Measurements from ENCODE around the gene TAC3.
"Not testable (repeated sequence)": the region's sequence is repeated elsewhere in the genome, so short reads cannot be mapped to it uniquely, and the experiment has no call there.

TAC3 gene

DNA sequence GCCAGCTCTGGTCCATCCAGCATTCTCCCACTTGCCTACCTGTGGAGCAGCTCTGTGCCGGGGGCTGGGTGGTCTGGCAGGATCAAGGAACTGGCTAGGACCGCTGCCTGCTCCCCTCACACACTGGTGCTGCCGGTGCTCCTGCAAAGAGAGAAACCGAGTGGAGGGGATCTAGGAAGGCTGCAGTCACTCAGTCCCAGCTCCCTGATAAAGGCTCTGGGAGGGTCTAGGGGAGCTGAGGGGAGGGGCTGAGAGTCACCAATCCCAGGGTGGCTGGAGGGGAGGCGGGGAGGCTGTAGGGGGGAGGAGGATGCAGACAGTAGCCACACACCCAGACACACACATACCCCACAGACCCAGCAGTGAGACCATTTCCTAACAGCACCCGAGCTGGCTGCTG lies at the start of gene TAC3:
Gene TAC3 (minus strand): TSS at position 182 of the 400 bp plus-strand sequence. CDS start 732 bp downstream, outside the sequence.
- DNase-seq (ENCODE audit: low read depth) = no peak

DNA sequence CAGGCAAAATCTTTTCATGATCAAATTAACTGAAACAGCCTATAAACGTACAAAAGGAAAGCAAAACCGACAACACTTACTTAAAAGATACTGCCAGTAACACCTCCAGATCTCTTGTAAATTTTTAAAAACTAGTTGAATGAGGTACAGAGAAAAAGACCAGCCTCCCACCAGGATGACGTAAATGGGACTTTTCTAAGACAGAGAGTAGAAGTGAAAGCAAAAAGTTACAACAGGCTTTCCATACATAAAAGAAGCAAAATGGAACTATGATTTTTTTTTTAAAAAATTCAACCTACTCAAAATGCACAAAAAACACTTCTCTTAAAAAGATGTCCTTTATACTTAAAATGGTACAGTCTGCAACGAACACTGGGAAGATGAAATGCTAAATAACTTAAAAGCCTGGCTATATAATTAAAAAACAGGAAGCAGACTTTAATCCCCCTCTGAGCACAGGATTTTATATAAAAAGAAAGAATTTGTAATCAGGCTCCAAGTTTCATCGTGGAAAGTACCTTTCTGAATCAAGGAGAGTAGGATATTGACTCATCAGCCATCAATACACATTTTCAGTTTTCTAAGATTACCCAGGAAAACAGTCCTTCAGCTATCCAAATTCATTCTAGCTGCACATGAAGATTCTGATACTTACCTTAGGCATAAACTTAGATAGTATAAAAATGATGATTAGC lies 47.8 kb upstream of the TAC3 start:
- DNase-seq (ENCODE audit: low read depth) = no peak

DNA sequence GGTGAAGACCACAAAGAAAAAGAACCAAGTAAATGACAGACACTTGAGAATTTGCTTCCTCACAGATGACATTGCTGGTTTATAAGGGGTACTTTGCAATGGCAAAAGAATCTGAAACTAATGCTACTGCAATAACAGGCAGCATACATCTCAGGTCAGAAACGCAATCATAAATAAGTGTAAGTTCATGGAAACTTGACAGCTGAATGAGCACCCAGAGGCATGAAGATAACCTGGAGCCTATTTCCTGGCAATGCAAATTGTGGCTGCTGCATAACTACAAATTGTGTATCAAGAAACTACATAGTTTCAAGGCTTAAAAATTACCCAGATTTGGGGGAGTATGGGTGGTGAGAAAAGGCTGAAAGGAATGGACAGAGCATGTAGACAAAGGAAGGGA lies 42.1 kb upstream of the TAC3 start:
- no peak for DNase-seq (ENCODE audit: low read depth)

DNA sequence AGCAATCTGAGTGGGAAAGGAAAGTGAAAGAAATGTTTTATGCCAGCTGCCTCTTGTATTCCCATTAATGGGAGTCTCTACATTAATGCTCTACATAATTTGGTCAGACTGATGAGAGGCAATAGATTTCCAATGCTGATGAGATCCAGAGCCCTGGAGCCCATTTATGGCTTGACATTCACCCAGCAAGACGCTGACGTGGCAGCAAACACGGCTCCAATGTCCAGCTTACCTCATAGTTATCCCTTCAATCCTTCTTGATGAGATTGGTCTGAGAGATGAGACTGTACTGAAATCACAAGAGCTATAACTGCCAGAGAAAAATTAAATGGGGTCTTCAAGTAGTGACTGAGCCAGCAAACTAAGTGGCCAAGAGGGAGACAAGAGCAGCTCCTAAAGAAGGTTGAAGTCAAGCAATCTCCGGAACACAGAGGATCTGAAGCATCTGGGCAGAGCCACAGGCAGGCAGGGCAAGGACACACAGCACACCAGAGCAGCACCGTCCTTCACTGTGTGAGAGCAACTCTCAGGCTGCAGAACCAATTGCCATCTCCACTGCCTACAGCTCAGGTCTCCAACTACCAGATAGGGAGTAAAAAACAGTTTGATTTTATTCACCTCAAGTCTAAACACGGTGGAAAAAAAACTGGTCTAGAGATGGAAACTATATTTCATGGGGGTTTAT lies 40.9 kb upstream of the TAC3 start:
- no peak for DNase-seq (ENCODE audit: low read depth)

DNA sequence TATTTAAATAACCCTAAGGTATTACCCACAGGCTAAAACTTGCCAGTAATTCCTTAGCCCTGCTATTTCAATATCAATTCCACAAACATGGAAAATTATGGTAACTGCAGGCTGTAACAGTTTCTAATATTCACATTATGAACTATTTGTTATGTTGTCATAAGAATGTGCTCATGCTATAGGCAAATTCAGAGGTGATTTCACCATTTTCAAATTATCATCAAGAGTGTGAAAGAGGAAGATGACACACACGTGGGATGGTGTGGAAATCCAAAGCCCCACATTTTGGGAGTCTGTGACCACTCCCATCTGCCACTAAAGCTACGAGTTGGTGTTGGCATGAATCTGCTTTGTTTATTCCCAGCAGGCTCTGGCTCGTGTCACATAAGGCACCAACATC lies 39.5 kb upstream of the TAC3 start:
- no peak for DNase-seq (ENCODE audit: low read depth)

DNA sequence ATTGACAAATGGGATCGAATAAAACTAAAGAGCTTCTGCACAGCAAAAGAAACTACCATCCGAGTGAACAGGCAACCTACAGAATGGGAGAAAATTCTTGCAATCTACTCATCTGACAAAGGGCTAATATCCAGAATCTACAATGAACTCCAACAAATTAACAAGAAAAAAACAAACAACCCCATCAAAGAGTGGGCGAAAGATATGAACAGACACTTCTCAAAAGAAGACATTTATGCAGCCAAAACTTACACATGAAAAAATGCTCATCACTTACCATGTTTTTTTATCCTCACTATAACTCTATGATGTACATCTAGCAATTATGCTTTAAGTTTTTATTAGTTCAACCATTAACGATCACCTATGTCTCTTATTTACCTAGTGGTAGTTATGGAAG lies 37.6 kb upstream of the TAC3 start:
- DNase-seq (ENCODE audit: low read depth) = not testable (repeated sequence)

DNA sequence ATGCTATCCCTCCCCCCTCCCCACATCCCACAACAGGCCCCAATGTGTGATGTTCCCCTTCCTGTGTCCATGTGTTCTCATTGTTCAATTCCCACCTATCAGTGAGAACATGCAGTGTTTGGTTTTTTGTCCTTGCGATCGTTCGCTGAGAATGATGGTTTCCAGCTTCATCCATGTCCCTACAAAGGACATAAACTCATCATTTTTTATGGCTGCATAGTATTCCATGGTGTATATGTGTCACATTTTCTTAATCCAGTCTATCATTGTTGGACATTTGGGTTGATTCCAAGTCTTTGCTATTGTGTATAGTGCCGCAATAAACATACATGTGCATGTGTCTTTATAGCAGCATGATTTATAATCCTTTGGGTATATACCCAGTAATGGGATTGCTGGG lies 36.8 kb upstream of the TAC3 start:
- DNase-seq (ENCODE audit: low read depth) = not testable (repeated sequence)

DNA sequence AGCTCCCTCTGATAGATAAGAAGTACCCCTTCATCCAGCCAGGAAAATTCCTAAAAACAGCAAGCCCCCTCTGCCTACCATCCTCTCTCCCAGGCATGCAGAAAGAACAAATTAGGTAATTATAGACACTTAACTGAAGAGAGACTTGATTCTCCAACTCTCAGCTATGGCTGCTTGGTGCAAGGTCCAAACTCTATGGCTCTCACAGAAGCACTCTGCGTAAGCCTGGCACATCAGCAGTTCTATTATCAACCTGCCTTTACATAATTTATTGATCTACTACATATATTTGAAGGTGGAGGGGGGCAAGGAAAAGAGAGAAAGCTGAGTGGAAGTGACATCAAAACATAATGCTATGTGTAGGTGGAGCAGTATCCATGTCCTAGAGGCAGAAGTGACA lies 34.7 kb upstream of the TAC3 start:
- DNase-seq (ENCODE audit: low read depth) = no peak

DNA sequence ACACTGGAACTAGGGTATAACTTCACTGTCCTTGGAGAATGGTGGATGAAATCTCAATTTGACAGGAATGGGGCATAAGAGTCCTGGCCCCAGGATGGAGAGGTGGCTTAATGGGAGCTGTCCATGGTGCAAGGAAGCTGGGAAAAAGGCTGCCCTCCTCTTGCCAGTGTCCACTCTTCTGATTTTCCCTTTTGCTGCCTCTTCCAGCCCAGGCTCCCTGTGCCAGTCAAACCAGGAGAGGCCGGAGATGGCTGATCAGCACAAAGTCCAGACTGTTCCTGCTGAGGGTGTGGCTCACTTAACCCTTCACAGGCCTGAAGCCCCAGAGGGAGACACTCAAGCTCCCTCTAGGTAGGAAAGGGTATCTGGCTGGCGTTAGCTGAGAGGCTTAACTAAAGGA lies 33.6 kb upstream of the TAC3 start, which contains the start of gene MYO1A:
Gene MYO1A (minus strand): TSS at position 240 of the 400 bp plus-strand sequence. CDS start 1,806 bp downstream, outside the sequence.
- DNase-seq (ENCODE audit: low read depth) = peak; percentile 19

DNA sequence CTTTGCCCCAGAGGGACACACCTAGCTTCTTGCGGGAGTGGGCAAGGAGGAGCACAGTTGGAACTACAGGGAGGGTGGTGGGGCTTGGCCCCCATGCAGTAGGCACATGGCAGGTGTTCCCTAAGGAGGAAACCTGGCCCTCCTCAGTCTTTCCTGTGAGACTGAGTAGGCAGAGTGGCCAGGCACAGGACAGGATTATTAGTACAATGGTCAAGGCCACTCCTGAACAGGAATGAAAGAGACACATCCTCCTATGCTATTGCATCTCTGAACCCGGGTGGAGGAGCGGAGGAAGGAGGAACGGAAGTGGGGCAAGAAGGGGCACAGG lies 32.8 kb upstream of the TAC3 start:
- no peak for DNase-seq (ENCODE audit: low read depth)

DNA sequence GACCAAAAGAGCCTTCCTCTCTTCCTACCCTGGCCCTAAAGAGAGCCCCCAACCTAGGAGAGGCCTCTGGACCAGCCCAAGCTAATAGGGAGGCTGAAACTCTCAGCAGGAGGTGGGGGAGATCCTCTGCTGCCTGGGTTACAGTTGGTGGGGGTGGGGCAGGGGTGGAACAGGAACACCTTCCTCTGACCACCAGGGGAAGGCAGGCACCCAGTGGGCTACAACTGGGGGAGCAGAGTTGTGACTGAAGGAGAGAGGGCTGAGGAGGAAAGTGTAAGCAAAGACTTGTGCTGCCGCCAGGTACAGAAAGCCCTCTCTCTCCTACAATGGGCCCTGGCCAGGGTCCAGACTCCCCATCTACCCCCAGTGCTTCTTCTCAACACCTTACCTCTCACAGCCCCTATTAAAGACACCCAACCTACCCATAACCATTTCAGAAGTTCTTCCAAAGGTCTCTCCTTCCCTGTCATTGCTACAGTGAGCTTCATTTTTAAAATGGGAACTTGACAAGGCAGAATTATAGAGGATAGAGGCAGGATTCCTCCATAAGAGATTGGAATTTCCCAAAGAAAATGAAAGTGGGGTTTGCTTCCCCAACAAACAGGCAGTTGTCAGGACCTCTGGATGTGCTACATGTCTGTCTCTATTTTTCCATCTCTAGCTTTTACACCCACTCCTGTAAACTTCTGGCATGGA lies 32.2 kb upstream of the TAC3 start:
- no peak for DNase-seq (ENCODE audit: low read depth)

DNA sequence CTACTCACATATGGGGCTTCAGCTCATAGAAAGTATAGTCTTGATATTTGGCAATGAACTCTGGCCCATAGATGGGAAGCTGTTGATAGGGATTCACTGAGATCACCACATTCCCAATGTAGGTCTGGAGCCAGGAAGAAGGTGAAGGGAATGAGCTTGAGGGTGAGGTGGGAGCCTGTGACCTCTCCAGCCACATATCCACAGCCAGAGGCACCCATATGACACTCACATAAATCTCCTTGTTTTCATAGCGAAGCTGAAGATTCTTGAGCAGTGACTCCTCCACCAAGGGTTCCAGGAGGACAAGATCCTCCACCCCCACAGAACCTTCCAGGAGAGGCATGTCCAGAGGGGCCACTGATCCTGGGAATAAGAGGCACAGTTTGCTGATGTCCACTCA lies 31.7 kb upstream of the TAC3 start:
- peak; percentile 37 for DNase-seq (ENCODE audit: low read depth)

DNA sequence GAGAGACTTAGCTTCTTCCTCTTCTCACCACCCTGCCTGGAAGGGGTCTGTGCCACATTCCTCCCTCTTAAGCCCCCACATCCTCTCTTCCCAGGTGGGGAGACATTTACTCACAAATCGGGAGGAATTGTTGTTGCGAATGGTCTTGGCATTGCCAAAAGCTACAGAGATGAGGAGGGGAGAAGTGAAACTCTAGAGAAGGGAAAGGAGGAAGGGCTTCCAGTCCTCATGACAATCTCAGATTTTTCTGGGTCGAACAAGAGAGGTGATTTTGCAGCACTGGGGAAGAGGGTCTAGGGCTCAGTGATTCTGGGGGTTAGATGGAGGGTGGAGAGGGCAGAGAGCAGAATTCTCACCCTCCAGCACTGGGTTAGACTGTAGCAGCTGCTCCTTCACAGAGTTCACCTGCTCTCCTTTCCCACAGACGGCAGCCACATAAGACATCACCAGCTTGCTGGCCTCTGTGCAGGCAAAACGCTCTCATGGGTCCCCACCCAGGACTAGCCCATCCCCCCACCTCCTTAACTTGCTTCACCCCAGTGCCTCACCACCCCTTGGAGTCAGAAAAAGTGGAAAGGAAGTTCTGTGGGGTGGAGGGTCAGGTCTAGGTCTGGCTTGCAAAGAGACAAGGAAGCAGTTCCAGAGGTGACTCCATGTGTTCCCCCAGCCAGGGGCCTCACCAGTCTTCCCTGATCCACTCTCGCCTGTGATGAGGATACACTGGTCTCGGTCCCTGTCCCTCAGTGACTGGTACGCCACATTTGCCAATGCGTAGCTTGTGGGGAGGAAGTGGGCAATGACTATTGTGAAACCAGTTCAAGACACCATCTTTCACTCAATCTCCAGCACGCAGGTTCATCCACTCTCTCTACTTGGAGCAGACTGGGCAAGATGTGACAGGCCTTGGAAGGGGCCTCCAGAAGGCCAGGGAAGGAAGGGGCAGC lies 30.9 kb upstream of the TAC3 start:
- DNase-seq (ENCODE audit: low read depth) = no peak

DNA sequence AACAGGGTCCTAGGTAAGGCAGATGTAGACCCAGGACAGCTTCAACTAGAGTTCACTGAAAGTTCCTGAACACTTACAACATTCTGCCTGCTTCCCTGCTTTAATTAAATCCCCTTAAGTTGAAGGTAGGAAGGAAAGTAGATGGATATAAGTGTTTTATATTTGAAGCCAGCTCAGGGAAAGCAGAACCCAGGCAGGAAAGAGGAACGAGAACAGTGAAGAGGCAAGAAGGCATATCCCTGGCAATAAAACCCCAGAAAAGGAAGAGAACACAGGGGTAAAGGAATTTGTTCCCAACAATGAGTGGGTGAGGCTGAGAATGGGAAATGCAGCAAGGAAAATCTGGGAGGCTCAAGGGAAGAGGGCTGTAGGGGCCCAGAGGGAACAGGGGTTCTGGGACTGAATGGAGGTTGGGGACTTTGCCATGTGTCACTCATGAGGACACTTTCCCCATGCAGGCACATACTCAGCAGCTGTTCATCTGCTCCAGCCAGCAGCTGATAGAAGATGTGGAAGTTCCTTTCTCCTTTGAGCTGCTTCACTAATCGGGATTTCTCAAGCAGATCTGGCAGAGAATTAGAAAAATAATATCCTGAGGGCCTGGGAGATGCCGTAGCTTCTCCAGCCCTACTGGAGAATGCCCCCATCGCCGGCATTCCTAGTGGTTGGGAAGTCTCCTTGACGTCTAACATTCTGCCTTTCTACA lies 29.9 kb upstream of the TAC3 start:
- DNase-seq (ENCODE audit: low read depth) = no peak

DNA sequence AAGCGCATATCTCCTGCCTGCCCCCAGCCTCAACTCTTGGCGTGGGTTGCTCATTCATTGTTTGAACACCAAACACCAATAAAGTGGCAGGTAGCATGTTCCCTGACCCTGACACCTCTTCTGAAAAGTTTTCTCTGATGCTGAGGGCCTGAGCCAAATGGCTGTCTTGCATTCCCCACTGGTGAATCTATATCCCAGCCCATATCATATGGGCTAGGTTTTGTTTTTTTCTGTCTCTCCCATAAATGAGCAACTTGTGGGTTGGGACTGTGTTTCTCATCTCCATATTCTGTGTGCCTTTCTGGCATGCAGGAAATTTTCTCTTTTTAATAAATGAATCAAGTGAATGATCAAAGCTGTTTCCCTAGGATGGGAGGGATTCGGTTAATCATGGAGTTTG lies 28.6 kb upstream of the TAC3 start:
- DNase-seq (ENCODE audit: low read depth) = no peak

DNA sequence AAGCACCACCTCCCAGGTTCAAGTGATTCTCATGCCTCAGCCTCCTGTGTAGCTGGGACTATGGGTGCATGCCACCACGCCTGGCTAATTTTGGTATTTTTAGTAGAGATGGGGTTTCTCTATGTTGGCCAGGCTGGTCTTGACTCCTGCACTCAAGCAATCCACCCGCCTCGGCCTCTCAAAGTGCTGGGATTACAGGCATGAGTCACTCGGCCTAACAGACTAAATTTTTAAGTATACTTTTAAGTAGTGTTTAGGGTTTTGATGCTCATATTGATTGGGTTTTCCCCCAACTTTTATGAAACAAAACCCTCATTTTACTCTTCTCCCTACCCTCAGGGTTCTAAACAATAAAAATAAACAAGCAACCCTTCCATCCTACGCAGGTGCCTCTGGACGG lies 28.1 kb upstream of the TAC3 start:
- DNase-seq (ENCODE audit: low read depth) = no peak

DNA sequence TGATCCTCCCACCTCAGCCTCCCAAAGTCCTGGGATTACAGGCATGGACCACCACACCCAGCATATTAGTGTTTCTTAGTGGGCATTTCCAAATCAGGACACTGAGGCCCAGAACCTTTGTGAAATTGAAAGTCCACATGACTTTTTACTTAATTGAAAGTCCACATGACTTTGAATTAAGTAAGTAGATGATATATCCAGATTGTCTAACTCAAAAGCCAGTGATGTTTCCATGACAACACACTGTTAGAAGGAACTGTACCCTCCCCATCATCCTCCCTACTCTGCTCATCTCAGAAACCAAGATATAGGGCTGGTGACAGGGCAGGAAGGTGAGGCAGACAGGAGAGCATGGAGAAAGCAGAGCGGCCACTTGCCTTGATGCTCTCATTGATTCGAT lies 26.4 kb upstream of the TAC3 start:
- no peak for DNase-seq (ENCODE audit: low read depth)

DNA sequence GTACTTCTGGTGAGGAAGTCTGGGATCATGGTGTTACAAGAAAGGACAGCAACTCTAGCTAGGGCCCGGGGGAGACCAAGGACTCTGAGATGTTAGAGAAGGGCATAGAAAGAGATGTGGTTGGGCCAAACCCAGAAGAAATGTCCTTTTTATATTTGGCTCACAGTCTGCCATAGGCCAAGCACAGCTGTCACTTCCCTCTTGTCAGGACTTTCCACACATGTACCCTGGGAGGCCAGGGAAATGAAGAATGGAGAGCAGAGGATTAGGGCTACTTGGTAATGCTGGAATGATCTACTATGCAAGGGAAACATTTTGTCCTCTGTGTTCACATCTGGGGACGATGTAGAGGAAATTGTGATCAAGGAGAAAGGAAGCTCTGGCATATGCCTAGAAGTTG lies 24.4 kb upstream of the TAC3 start:
- no peak for DNase-seq (ENCODE audit: low read depth)

DNA sequence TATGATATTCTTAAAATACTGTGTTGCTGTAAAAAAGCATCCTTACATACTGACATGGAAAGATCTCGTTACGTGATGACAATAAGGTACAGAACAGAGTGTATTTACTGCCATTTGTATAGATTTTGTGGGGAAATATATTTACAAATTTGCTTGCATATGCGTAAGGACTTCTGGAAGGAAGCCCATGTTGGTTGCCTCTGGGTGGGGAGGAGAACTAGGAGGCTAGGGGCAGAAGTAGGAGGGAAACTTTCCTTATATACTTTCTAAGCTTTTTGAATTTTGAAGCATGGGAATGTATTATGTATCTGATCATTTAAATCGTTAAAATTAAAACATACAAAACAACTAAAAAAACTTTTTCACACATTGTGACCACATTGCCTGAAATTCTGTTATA lies 23.9 kb upstream of the TAC3 start:
- DNase-seq (ENCODE audit: low read depth) = no peak

DNA sequence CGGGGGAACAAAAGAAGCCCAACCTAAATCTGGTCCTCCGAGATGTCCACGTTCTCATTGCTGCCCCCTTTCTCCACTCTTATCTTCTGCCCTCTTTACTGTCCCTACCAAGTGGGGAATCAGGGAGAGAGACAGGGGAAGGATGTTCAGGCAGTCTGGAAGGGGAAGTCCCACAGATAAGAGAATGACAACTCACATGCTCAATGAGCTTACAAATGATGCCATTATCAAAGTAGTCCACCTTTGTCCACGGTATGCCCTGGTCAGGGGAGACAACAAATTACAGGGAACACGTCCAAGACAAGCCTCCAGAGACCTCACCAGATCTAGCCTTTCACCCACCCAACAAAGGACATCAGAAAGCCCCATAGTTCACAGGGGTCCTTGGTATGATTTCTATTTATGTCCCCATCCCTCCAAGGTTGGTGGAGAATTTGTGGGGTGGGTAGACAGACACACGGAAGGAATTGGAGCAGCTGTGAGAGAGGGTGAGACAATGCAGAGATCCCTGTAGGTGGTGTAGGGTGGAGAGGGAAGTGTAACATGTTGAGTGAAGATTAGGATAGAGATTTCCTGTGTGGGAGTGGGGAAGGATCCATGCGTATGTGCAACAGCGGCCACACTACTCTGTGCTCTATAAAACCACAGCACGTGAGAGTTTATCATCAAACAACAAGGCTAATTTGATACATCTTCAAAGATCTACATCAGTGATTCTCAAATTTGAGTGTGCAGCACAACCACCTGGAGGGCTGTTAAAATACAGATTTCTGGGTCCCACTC lies 22.9 kb upstream of the TAC3 start:
- DNase-seq (ENCODE audit: low read depth) = no peak

DNA sequence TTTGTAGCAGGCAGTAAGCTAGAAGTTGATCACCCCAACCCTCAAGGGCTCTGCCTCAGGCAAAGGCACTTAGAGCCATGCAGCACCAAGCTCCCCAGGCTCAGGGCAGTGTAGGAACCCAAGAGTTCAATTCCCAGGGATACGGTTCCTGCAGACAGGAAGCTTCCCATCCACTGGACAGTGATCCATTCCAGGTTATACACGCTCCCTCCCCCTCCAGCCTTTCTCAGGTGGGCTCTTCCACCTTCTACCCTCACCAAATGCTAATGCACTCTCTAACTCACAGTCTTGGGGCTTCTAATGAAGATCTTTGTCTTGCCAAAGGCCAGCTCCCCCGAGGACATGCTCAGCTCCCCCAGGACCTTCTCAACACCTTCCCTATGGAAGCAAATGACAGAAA lies 20.9 kb upstream of the TAC3 start:
- no peak for DNase-seq (ENCODE audit: low read depth)
